H1 (cell line): ENCODE results near the gene FBLN2. TPM values are rescaled to one million over a fixed set of nuclear protein-coding genes. Genes with fewer than 3 reads are reported as not detected.

Source experiments
- CTCF ChIA-PET: fragments of 300-600 bp; sonication (Branson Sonifier 250); formaldehyde crosslinking; loops from one replicate; lab custom pipeline; 2021; ENCODE audit not compliant: partially characterized antibody; lab: Charles Lee
- POLR2A ChIA-PET: fragments of 300-600 bp; sonication (Branson Sonifier 250); formaldehyde crosslinking; loops from one replicate; lab custom pipeline; 2021; ENCODE audit warnings: inconsistent platforms; ENCODE audit not compliant: partially characterized antibody; lab: Charles Lee
- DNase-seq, 2 experiments: peaks; one replicate each; pipeline versions ENCODE4 v3.0.0 to v3.0.0-alpha.2; 2010 to 2022; ENCODE audit warnings: low spot score in 2 of 2, low read depth in 1 of 2, mixed read lengths in 1 of 2
- FAIRE-seq: peaks from 2 replicates; lab custom pipeline; 2011; peaks lifted over from hg19 to GRCh38; lab: Jason Lieb, UNC
- H2AFZ ChIP-seq: 2 replicates; pipeline ENCODE4 v1.8.1; 2012; ENCODE audit warnings: low read length, inconsistent platforms
- H2AK5ac ChIP-seq: 2 replicates; pipeline ENCODE4 v1.6.1; 2013; ENCODE audit warnings: low read depth, low read length
- H2BK120ac ChIP-seq: replicated peaks from 2 replicates; pipeline ENCODE3; 2013; ENCODE audit warnings: low read depth, low read length, inconsistent platforms
- H2BK12ac ChIP-seq: 2 replicates; pipeline ENCODE4 v1.6.1; 2013; ENCODE audit warnings: low read depth, low read length
- H2BK15ac ChIP-seq: 2 replicates; pipeline ENCODE4 v1.6.1; 2013; ENCODE audit warnings: low read length
- H2BK20ac ChIP-seq: 2 replicates; pipeline ENCODE4 v1.6.1; 2013; ENCODE audit warnings: low read length
- H2BK5ac ChIP-seq: 2 replicates; pipeline ENCODE4 v1.6.1; 2013; ENCODE audit warnings: low read depth, low read length
- H3K14ac ChIP-seq: 2 replicates; pipeline ENCODE4 v1.6.1; 2013; ENCODE audit warnings: inconsistent platforms; ENCODE audit not compliant: insufficient read length
- H3K18ac ChIP-seq: 2 replicates; pipeline ENCODE4 v1.6.1; 2013; ENCODE audit warnings: low read length; ENCODE audit errors: extremely low read depth
- H3K23ac ChIP-seq: 2 replicates; pipeline ENCODE4 v1.6.1; 2013; ENCODE audit warnings: inconsistent platforms; ENCODE audit not compliant: insufficient read length
- H3K23me2 ChIP-seq: 2 replicates; pipeline ENCODE4 v1.6.1; 2013; ENCODE audit warnings: low read depth, low read length
- H3K27ac ChIP-seq: 2 replicates; pipeline ENCODE4 v1.6.1; 2011; ENCODE audit warnings: low read depth, low read length, inconsistent platforms
- H3K27me3 ChIP-seq, 4 experiments: replicated peaks in 1 of 4; 1 replicate in 1 of 4; 2 replicates in 3 of 4; pipeline versions ENCODE4 v1.6.1 to v1.8.1; 2011 to 2013; ENCODE audit warnings: low read length in 3 of 4, mild to moderate bottlenecking in 3 of 4, inconsistent platforms in 2 of 4, mixed read lengths in 2 of 4, moderate library complexity in 1 of 4; ENCODE audit not compliant: control insufficient read depth in 3 of 4, insufficient read depth in 3 of 4; ENCODE audit errors: extremely low read depth in 1 of 4
- H3K36me3 ChIP-seq, 4 experiments: 2 replicates each; pipeline versions ENCODE4 v1.6.1 to v1.8.1; 2011 to 2013; ENCODE audit warnings: mild to moderate bottlenecking in 4 of 4, low read length in 3 of 4, moderate library complexity in 2 of 4, control low read depth in 1 of 4, inconsistent platforms in 1 of 4; ENCODE audit not compliant: insufficient read depth in 4 of 4, control insufficient read depth in 2 of 4
- H3K4ac ChIP-seq: replicated peaks from 2 replicates; pipeline ENCODE3; 2013; ENCODE audit warnings: low read length, low read depth, mixed read lengths, inconsistent platforms; ENCODE audit not compliant: insufficient read length
- H3K4me1 ChIP-seq, 4 experiments: replicated peaks in 1 of 4; 1 replicate in 1 of 4; 2 replicates in 3 of 4; pipeline versions ENCODE4 v1.6.1 to v1.8.1; 2011 to 2013; ENCODE audit warnings: low read length in 3 of 4, inconsistent platforms in 2 of 4, mixed read lengths in 1 of 4; ENCODE audit not compliant: insufficient read depth in 4 of 4, control insufficient read depth in 3 of 4
- H3K4me2 ChIP-seq, 2 experiments: 2 replicates each; pipeline versions ENCODE4 v1.6.1 to v1.8.1; 2011 to 2013; ENCODE audit warnings: low read depth in 2 of 2, low read length in 2 of 2, control low read depth in 1 of 2, inconsistent platforms in 1 of 2, mild to moderate bottlenecking in 1 of 2; ENCODE audit not compliant: insufficient read depth in 1 of 2
- H3K4me3 ChIP-seq, 4 experiments: fragments of 200-600, 300-600 bp in 1 of 4; sonication (generic), shearing (Covaris generic), sonication (Bioruptor Twin) in 1 of 4; 2 replicates each; pipeline versions ENCODE4 v1.5.1 to v1.8.1; 2011 to 2016; ENCODE audit warnings: low read length in 4 of 4, low read depth in 3 of 4, control low read depth in 2 of 4, inconsistent platforms in 2 of 4, mild to moderate bottlenecking in 2 of 4, mixed read lengths in 1 of 4, moderate library complexity in 1 of 4; ENCODE audit not compliant: insufficient read depth in 2 of 4; ENCODE audit errors: extremely low read depth in 1 of 4
- H3K56ac ChIP-seq: replicated peaks from 2 replicates; pipeline ENCODE3; 2013; ENCODE audit warnings: low read depth, mild to moderate bottlenecking, mixed read lengths, low read length, inconsistent platforms; ENCODE audit not compliant: insufficient read length
- H3K79me1 ChIP-seq: 2 replicates; pipeline ENCODE4 v1.6.1; 2013; ENCODE audit warnings: low read depth, low read length, control low read depth
- H3K79me2 ChIP-seq, 2 experiments: 2 replicates each; pipeline versions ENCODE4 v1.6.1 to v1.8.1; 2012 to 2013; ENCODE audit warnings: low read length in 2 of 2, mild to moderate bottlenecking in 2 of 2, inconsistent platforms in 1 of 2; ENCODE audit not compliant: insufficient read depth in 2 of 2, control insufficient read depth in 1 of 2
- H3K9ac ChIP-seq, 4 experiments: replicated peaks in 1 of 4; 1 replicate in 1 of 4; 2 replicates in 3 of 4; pipeline versions ENCODE4 v1.6.1 to v1.8.1; 2011 to 2013; ENCODE audit warnings: low read depth in 3 of 4, low read length in 3 of 4, control low read depth in 2 of 4, mild to moderate bottlenecking in 2 of 4, moderate library complexity in 2 of 4, inconsistent platforms in 1 of 4; ENCODE audit errors: extremely low read depth in 1 of 4
- H3K9me3 ChIP-seq, 2 experiments: 2 replicates each; pipeline versions ENCODE4 v1.6.1 to v1.8.1; 2012 to 2013; ENCODE audit warnings: mild to moderate bottlenecking in 2 of 2, moderate library complexity in 2 of 2, control low read depth in 1 of 2, inconsistent platforms in 1 of 2, low read depth in 1 of 2, low read length in 1 of 2, mixed read lengths in 1 of 2; ENCODE audit not compliant: insufficient read depth in 2 of 2
- H4K20me1 ChIP-seq, 2 experiments: replicated peaks in 1 of 2; 2 replicates each; pipeline versions ENCODE3 to v1.8.1; 2011 to 2013; ENCODE audit warnings: inconsistent platforms in 2 of 2, low read length in 2 of 2, mild to moderate bottlenecking in 1 of 2; ENCODE audit not compliant: insufficient read depth in 2 of 2, control insufficient read depth in 1 of 2
- H4K5ac ChIP-seq: 2 replicates; pipeline ENCODE4 v1.6.1; 2013; ENCODE audit warnings: low read length, low read depth, mixed read lengths, inconsistent platforms; ENCODE audit not compliant: insufficient read length
- H4K8ac ChIP-seq: 2 replicates; pipeline ENCODE4 v1.8.0; 2013; ENCODE audit warnings: mild to moderate bottlenecking, moderate library complexity, low read length, inconsistent platforms; ENCODE audit not compliant: insufficient read depth; ENCODE audit errors: extremely low read depth
- H4K91ac ChIP-seq: replicated peaks from 2 replicates; pipeline ENCODE3; 2013; ENCODE audit warnings: low read length, mixed read lengths, inconsistent platforms; ENCODE audit not compliant: insufficient read length
- CBX5 ChIP-seq: fragments of 300-800, 300-1000 bp; sonication (generic); IDR thresholded peaks from 2 replicates; pipeline ENCODE4 v1.7.1; 2016; ENCODE audit warnings: antibody characterized with exemption, low read length, low read depth
- CHD2 ChIP-seq: IDR thresholded peaks from 2 replicates; pipeline ENCODE4 v1.6.1; 2012; ENCODE audit warnings: low read length, improper control_type of control experiment
- EZH2 ChIP-seq: fragments of 200-600 bp; sonication (generic); IDR thresholded peaks from 2 replicates; pipeline ENCODE4 v1.7.1; 2012; ENCODE audit warnings: low read depth, mild to moderate bottlenecking, moderate library complexity, low read length, inconsistent platforms; ENCODE audit not compliant: severe bottlenecking
- FOSL1 ChIP-seq: IDR thresholded peaks from 2 replicates; pipeline ENCODE4 v1.6.1; 2011; ENCODE audit warnings: mild to moderate bottlenecking, low read depth, low read length, moderate library complexity; ENCODE audit not compliant: insufficient read depth
- JUND ChIP-seq: IDR thresholded peaks from 2 replicates; pipeline ENCODE4 v1.6.1; 2011; ENCODE audit warnings: mild to moderate bottlenecking, improper control_type of control experiment, low read length
- POU5F1 ChIP-seq: IDR thresholded peaks from 2 replicates; pipeline ENCODE4 v1.6.1; 2011; ENCODE audit warnings: low read depth, mild to moderate bottlenecking, low read length, moderate library complexity
- RAD21 ChIP-seq, 2 experiments: IDR thresholded peaks in 1 of 2; conservative IDR thresholded peaks in 1 of 2; 2 replicates each; pipeline ENCODE4 v1.6.1; 2011; ENCODE audit warnings: low read depth in 2 of 2, low read length in 2 of 2, improper control_type of control experiment in 1 of 2, inconsistent platforms in 1 of 2, mild to moderate bottlenecking in 1 of 2, moderate library complexity in 1 of 2
- SIRT6 ChIP-seq: IDR thresholded peaks from one replicate; pipeline ENCODE4 v1.7.1; 2012; ENCODE audit warnings: low read length, inconsistent platforms
- ZNF274 ChIP-seq: IDR thresholded peaks from 2 replicates; pipeline ENCODE4 v1.7.0; 2012; ENCODE audit warnings: low read length, borderline replicate concordance; ENCODE audit errors: extremely low read depth
- WGBS, 2 experiments: shearing (Covaris generic) in 1 of 2; methylation state at CpG; one replicate each; pipeline versions ENCODE4 v1.1.6 to v1.1.7; 2013 to 2015; ENCODE audit warnings: low lambda C conversion rate in 2 of 2, mixed read lengths in 2 of 2, inconsistent platforms in 1 of 2, low coverage in 1 of 2, missing lambda C conversion rate in 1 of 2; ENCODE audit not compliant: insufficient replicate concordance in 2 of 2, insufficient coverage in 1 of 2, insufficient read length in 1 of 2; ENCODE audit errors: extremely low coverage in 1 of 2, missing lambda C conversion rate in 1 of 2; 5-methylcytosine and 5-hydroxymethylcytosine counted together
- polyA plus RNA-seq, 7 experiments: library from polyadenylated mRNA; depleted of rRNA in 3 of 7; stranded (reverse) in 5 of 7; unstranded in 2 of 7; fragments of >200 nt in 5 of 7; fragments of 200-250 nt in 2 of 7; gene quantifications; 1 replicate in 5 of 7; 2 replicates in 1 of 7; 4 replicates in 1 of 7; pipeline versions ENCODE4 v1.2.1 to v1.2.3, GENCODE V29; 2011 to 2013; ENCODE audit warnings: missing spikeins in 2 of 7, mixed read lengths in 2 of 7
- total RNA-seq: library from RNA; stranded (reverse); fragmentation: NEBNext Ultra II Directional; extraction: Animal tissue kit (Norgen Biotek cat#: 25700); gene quantifications from 2 replicates; pipeline ENCODE4 v1.2.1, GENCODE V29; 2021

Gene FBLN2
- total and polyA plus RNA-seq, 2 of the 8 experiments (the other 6 are each of a cell fraction or from before 2014, with no cell fraction given), result 17.4 to 24.2 TPM

DNA sequence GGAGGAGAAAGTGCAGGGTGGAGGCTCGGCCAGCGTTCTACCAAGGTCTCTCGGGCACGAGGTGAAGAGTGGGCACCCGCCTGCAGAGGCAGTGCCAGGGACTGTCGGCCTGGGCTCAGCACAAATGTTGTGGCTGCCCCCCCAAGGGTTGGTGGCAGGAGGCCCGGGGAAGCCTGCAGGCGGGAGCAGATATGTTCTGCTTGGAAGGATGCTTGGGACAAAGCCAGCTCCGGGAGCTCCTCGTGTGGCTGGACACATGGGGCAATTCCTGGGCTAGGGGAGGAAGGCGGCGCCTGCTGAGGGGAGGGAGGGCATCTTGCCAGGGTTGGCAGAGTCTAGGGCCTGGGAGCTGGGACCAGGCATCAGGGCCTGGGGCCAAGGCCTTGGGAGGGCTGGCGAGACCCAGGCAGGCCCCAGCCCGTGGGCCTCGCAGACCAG, 30.4 kb upstream of the FBLN2 start:
- Histone ChIP-seq H3K23me2 (no peaks in the 10 kb centered on the region), H2BK5ac (no peak overlapping the region), H3K27me3 (no peaks in the 10 kb centered on the region; a peak in 1 of 7 replicates), H2BK120ac (no peak overlapping the region), H3K27ac (no peak overlapping the region), H2BK12ac (no peak overlapping the region), H3K4me2 (no peak overlapping the region), H3K79me2 (no peaks in the 10 kb centered on the region), H3K4ac (no peak overlapping the region), H3K56ac (no peak overlapping the region), H3K4me3 (no peak overlapping the region), H4K91ac (no peak overlapping the region), H3K18ac (no peak overlapping the region), H3K36me3 (no peaks in the 10 kb centered on the region), H2AFZ (no peak overlapping the region), H2AK5ac (no peak overlapping the region), H3K9me3 (peaks cover 0 to 2% of the 10 kb centered on the region in 2 experiments; a peak in 1 of 4 replicates), H3K4me1 (peaks cover 0 to 2% (median 0%) of the 10 kb centered on the region in 4 experiments; a peak in 1 of 7 replicates), H3K14ac (no peak overlapping the region), H4K5ac (no peak overlapping the region), H2BK15ac (no peak overlapping the region), H2BK20ac (no peak overlapping the region), H3K23ac (no peak overlapping the region), H4K8ac (no peak overlapping the region; the same call in 1 of the 2 replicates), H3K79me1 (no peaks in the 10 kb centered on the region), H4K20me1 (peaks cover 0 to 2% of the 10 kb centered on the region in 2 experiments), H3K9ac (no peak overlapping the region)
- FAIRE-seq (no peak), DNase-seq (no peak)
- TF ChIP-seq JUND (no peak), EZH2 (no peak), SIRT6 (no peak), ZNF274 (no peak), FOSL1 (no peak), RAD21 (IDR thresholded peaks at IDR 0.05 in 1 of 2, conservative IDR thresholded peaks at IDR 0.05 in 1 of 2; ENCODE audit: low read depth in 2 of 2, low read length in 2 of 2) (no peak), CHD2 (no peak), CBX5 (no peak), POU5F1 (no peak)
- ChIA-PET POLR2A (interaction anchor here (1.3 kb wide), 1 partner anchor 134 kb away, joined by 3 read pairs; no protein-coding TSS in a partner anchor), CTCF (interaction anchor here (1.2 to 51.2 kb wide), 3 partner anchors 11 to 59 kb away, joined by 4 to 856 read pairs (median 856); partner anchors contain the start of gene FBLN2)
- 93% methylated on average over 14 of the region's 15 CpGs; no CpG with 5 or more reads in 1 of the 2 experiments for WGBS, 2 experiments
